HepG2 (cell line): ENCODE data around the gene MFSD2B. TPM values are rescaled to one million over a fixed set of nuclear protein-coding genes. Genes with fewer than 3 reads are reported as not detected.
A peak's percentile ranks its signal among the peaks of the same experiment; 100 is the strongest.

Source experiments
- ARNT2 ChIP-seq: sonication (generic); formaldehyde crosslinking; IDR thresholded peaks from 2 replicates; pipeline ENCODE4 v1.8.0; 2022; ENCODE audit warnings: mild to moderate bottlenecking, low read depth, missing genetic modification reagents, moderate library complexity
- HMGXB4 ChIP-seq, 2 experiments: sonication (generic) in 1 of 2; formaldehyde crosslinking in 1 of 2; IDR thresholded peaks; 2 replicates each; pipeline versions ENCODE4 v1.4.0 to v1.6.1; 2018 to 2020; ENCODE audit warnings: missing genetic modification reagents in 2 of 2, borderline replicate concordance in 1 of 2, low read depth in 1 of 2, mild to moderate bottlenecking in 1 of 2, missing biosample characterization in 1 of 2
- HOXA3 ChIP-seq: sonication (generic); formaldehyde crosslinking; IDR thresholded peaks from 2 replicates; pipeline ENCODE4 v1.5.0; 2020; ENCODE audit warnings: missing genetic modification reagents
- MAX ChIP-seq: IDR thresholded peaks from 2 replicates; pipeline ENCODE4 v1.6.1; 2012; ENCODE audit warnings: inconsistent platforms
- PATZ1 ChIP-seq: sonication (generic); formaldehyde crosslinking; IDR thresholded peaks from 2 replicates; pipeline ENCODE4 v1.4.0; 2020; ENCODE audit warnings: missing genetic modification reagents
- RCOR2 ChIP-seq: IDR thresholded peaks from 2 replicates; pipeline ENCODE4 v1.6.1; 2016; ENCODE audit warnings: missing biosample characterization, missing genetic modification reagents
- RFX3 ChIP-seq: IDR thresholded peaks from 2 replicates; pipeline ENCODE4 v1.6.1; 2016; ENCODE audit warnings: missing biosample characterization, missing genetic modification reagents
- THAP9 ChIP-seq: sonication (generic); formaldehyde crosslinking; IDR thresholded peaks from 2 replicates; pipeline ENCODE4; 2020; ENCODE audit warnings: missing genetic modification reagents, mild to moderate bottlenecking, borderline replicate concordance
- TOE1 ChIP-seq: sonication (generic); formaldehyde crosslinking; IDR thresholded peaks from 2 replicates; pipeline ENCODE4 v1.4.0; 2020; ENCODE audit warnings: mild to moderate bottlenecking, missing genetic modification reagents
- ZFP90 ChIP-seq: sonication (generic); formaldehyde crosslinking; IDR thresholded peaks from 2 replicates; pipeline ENCODE4 v1.8.0; 2022; ENCODE audit warnings: missing genetic modification reagents, mild to moderate bottlenecking, inconsistent platforms, borderline replicate concordance
- ZFP91 ChIP-seq: sonication (generic); formaldehyde crosslinking; IDR thresholded peaks from 2 replicates; pipeline ENCODE4 v1.9.0; 2022; ENCODE audit warnings: missing genetic modification reagents, mild to moderate bottlenecking, borderline replicate concordance
- ZNF331 ChIP-seq: sonication (generic); formaldehyde crosslinking; IDR thresholded peaks from 2 replicates; pipeline ENCODE4 v1.4.0; 2020; ENCODE audit warnings: missing genetic modification reagents
- ZNF501 ChIP-seq: sonication (generic); formaldehyde crosslinking; IDR thresholded peaks from 2 replicates; pipeline ENCODE4 v1.5.1; 2020; ENCODE audit warnings: mild to moderate bottlenecking, moderate library complexity, missing genetic modification reagents
- ZNF720 ChIP-seq: sonication (generic); formaldehyde crosslinking; IDR thresholded peaks from 2 replicates; pipeline ENCODE4 v1.4.0; 2020; ENCODE audit warnings: missing genetic modification reagents
- ZNF800 ChIP-seq: sonication (generic); formaldehyde crosslinking; IDR thresholded peaks from 2 replicates; pipeline ENCODE4 v1.4.0; 2020; ENCODE audit warnings: missing genetic modification reagents
- ZNF879 ChIP-seq: sonication (generic); formaldehyde crosslinking; IDR thresholded peaks from 2 replicates; pipeline ENCODE4 v1.8.1; 2023; ENCODE audit warnings: missing genetic modification reagents
- ZNF891 ChIP-seq: sonication (generic); formaldehyde crosslinking; IDR thresholded peaks from 2 replicates; pipeline ENCODE4 v1.5.0; 2020; ENCODE audit warnings: mild to moderate bottlenecking, missing genetic modification reagents
- polyA plus RNA-seq, 8 experiments: library from polyadenylated mRNA; depleted of rRNA in 3 of 8; stranded (reverse) in 7 of 8; unstranded in 1 of 8; fragments of >200 nt; fragmentation: Illumina TruSeq in 4 of 8; extraction: Trizol in 4 of 8; gene quantifications; 2 replicates each; pipeline versions ENCODE4 v1.2.1 to v1.2.3, GENCODE V29; 2011 to 2016; ENCODE audit warnings: low read depth in 4 of 8, missing spikeins in 1 of 8, mixed read lengths in 1 of 8; ENCODE audit not compliant: insufficient read depth in 1 of 8
- total RNA-seq, 5 experiments: library from RNA; depleted of rRNA; stranded (reverse); fragments of >200 nt; fragmentation: Illumina TruSeq; extraction: Trizol; gene quantifications; 2 replicates each; pipeline ENCODE4 v1.2.3, GENCODE V29; 2016; ENCODE audit warnings: low read depth in 1 of 5

Gene MFSD2B
- total and polyA plus RNA-seq, 2 of the 13 experiments (the other 11 are each of a cell fraction or from before 2014, with no cell fraction given) = 0.21 to 0.93 TPM

- TF ChIP-seq HMGXB4 (CRISPR knock-in tag; IDR thresholded peaks at IDR 0.05; ENCODE audit: borderline replicate concordance in 1 of 2, low read depth in 1 of 2) (peak; percentile 58 to 68; a peak in 3 of 4 replicates), ZNF879 (CRISPR knock-in tag) (no peak), PATZ1 (peak; percentile 74), RCOR2 (CRISPR knock-in tag) (peak; percentile 92), ZNF891 (peak; percentile 93), ZNF331 (CRISPR knock-in tag) (peak; percentile 45; the same call in 1 of the 2 replicates), THAP9 (CRISPR knock-in tag) (peak; percentile 66), HOXA3 (CRISPR knock-in tag) (0 out of 2 replicates have a peak, but pooled peaks have one; percentile 36), ZNF501 (CRISPR knock-in tag) (peak; percentile 45), TOE1 (CRISPR knock-in tag) (no peak), ZFP91 (peak; percentile 81), ZNF720 (CRISPR knock-in tag) (no peak), ZNF800 (CRISPR knock-in tag) (0 out of 2 replicates have a peak, but pooled peaks have one; percentile 26), ZFP90 (CRISPR knock-in tag) (peak; percentile 23; the same call in 1 of the 2 replicates), MAX (peak; percentile 35; the same call in 1 of the 2 replicates), ARNT2 (peak; percentile 82; the same call in 1 of the 2 replicates), RFX3 (no peak)
Observed at GRCh38 chr2:24015562-24016375, 5.9 kb downstream of the MFSD2B start (continued).
